ENCODE measurements around the gene SOX6. TPM values are rescaled to one million over a fixed set of nuclear protein-coding genes. Genes with fewer than 3 reads are reported as not detected.

The SOX6 gene
- total and polyA plus RNA-seq, 2 experiments from 2014 or later: 0.03 to 0.66 TPM

- Mint-ChIP-seq H3K36me3 (ENCODE audit: low read depth) (no peaks in the 10 kb centered on the region), H3K4me3 (no peak overlapping the region), H3K27ac (no peak overlapping the region), H3K27me3 (ENCODE audit: insufficient read depth, low read depth, poor library complexity) (no peaks in the 10 kb centered on the region), H3K4me1 (no peaks in the 10 kb centered on the region), H3K9me3 (no peaks in the 10 kb centered on the region)
- Histone ChIP-seq H2AFZ (no peak overlapping the region), H3K36me3 (ENCODE audit: insufficient read depth) (no peaks in the 10 kb centered on the region), H3K27me3 (ENCODE audit: insufficient read depth) (no peaks in the 10 kb centered on the region), H4K20me1 (replicated peaks; ENCODE audit: insufficient read depth) (no peaks in the 10 kb centered on the region), H3K9me2 (ENCODE audit: insufficient read depth) (no peaks in the 10 kb centered on the region), H3K27ac (ENCODE audit: low read depth) (no peak overlapping the region), H3K4me3 (no peak overlapping the region), H3K4me1 (ENCODE audit: insufficient read depth) (no peaks in the 10 kb centered on the region), H3K4me2 (no peak overlapping the region), H3K79me2 (replicated peaks; ENCODE audit: insufficient read depth) (no peaks in the 10 kb centered on the region), H3F3A (replicated peaks; ENCODE audit: low read depth) (no peaks in the 10 kb centered on the region)
- DNase-seq (ENCODE audit: low spot score) (no peak), ATAC-seq (no peak)
- TF ChIP-seq CREB1 (CRISPR knock-in tag; IDR thresholded peaks at IDR 0.05; ENCODE audit: low read depth): no peak
- no peak for TF ChIP-seq STAT1 (IDR thresholded peaks at IDR 0.05; ENCODE audit: unreplicated experiment)
- no peak for TF ChIP-seq JUNB (IDR thresholded peaks at IDR 0.05; ENCODE audit: unreplicated experiment)
- TF ChIP-seq REST (IDR thresholded peaks at IDR 0.05; ENCODE audit: unreplicated experiment): no peak
- TF ChIP-seq POLR2AphosphoS5 (IDR thresholded peaks at IDR 0.05; ENCODE audit: low read depth): no peak
- no peak for TF ChIP-seq EZH2 (IDR thresholded peaks at IDR 0.05; ENCODE audit: low read depth, unreplicated experiment)
- TF ChIP-seq ZNF114 (CRISPR knock-in tag; IDR thresholded peaks at IDR 0.05): no peak
- no peak for TF ChIP-seq EZH2phosphoT487 (IDR thresholded peaks at IDR 0.05; ENCODE audit: unreplicated experiment)
- no peak for TF ChIP-seq NANOG (IDR thresholded peaks at IDR 0.05; ENCODE audit: borderline replicate concordance)
- no peak for TF ChIP-seq ETS1 (IDR thresholded peaks at IDR 0.05)
- TF ChIP-seq CTCF (conservative IDR thresholded peaks at IDR 0.05; ENCODE audit: low read depth in 2 of 2): no peak
- no peak for TF ChIP-seq ZNF462 (CRISPR knock-in tag; IDR thresholded peaks at IDR 0.05)
- no peak for TF ChIP-seq ZNF331 (CRISPR knock-in tag; IDR thresholded peaks at IDR 0.05; ENCODE audit: low read depth)
Measured at GRCh38 chr11:16265022-16265421, 91.3 kb downstream of the SOX6 start.

All from GM23338 (cell line).